Fibroblast of lung (primary cell): ENCODE data around the gene CMSS1.

ENCODE experiments used
- CTCF ChIP-seq, 2 donors: IDR thresholded peaks in 1 of 2; conservative IDR thresholded peaks in 1 of 2; 1 replicate in 1 of 2; 2 replicates in 1 of 2; pipeline ENCODE4 v1.5.1; 2011 to 2012; ENCODE audit warnings: low read length in 2 of 2, control low read depth in 1 of 2, inconsistent platforms in 1 of 2, low read depth in 1 of 2, mild to moderate bottlenecking in 1 of 2
- EZH2 ChIP-seq: IDR thresholded peaks from 2 replicates; pipeline ENCODE4 v1.5.1; 2012; ENCODE audit warnings: low read length, control low read depth, mild to moderate bottlenecking; ENCODE audit errors: missing control alignments

GRCh38 chr3:100197876-100198275, 380.2 kb downstream of the CMSS1 start:
- TF ChIP-seq CTCF (conservative IDR thresholded peaks at IDR 0.05 in 1 of 2, IDR thresholded peaks at IDR 0.05 in 1 of 2; ENCODE audit: low read depth in 1 of 2, low read length in 2 of 2) (no peak), EZH2 (no peak)
